ENCODE data around the gene CCT6A.

- TF ChIP-seq CTCF (conservative IDR thresholded peaks at IDR 0.05; ENCODE audit: low read depth, low read length) (no peak), RAD21 (IDR thresholded peaks at IDR 0.05; ENCODE audit: low read length) (no peak), ELK1 (IDR thresholded peaks at IDR 0.05; ENCODE audit: borderline replicate concordance, low read depth, low read length) (no peak), USF2 (IDR thresholded peaks at IDR 0.05; ENCODE audit: low read depth, low read length) (no peak), RCOR1 (IDR thresholded peaks at IDR 0.05; ENCODE audit: insufficient replicate concordance, low read length) (no peak), CHD1 (IDR thresholded peaks at IDR 0.05; ENCODE audit: low read depth, low read length) (no peak), MAFK (IDR thresholded peaks at IDR 0.05; ENCODE audit: low read depth, low read length) (no peak), FOS (IDR thresholded peaks at IDR 0.05; ENCODE audit: low read depth, low read length) (no peak), CEBPB (IDR thresholded peaks at IDR 0.05; ENCODE audit: low read depth, low read length) (no peak), POLR2A (IDR thresholded peaks at IDR 0.05; ENCODE audit: low read depth, low read length) (no peak), MXI1 (IDR thresholded peaks at IDR 0.05; ENCODE audit: borderline replicate concordance, low read depth, low read length) (no peak)
These were observed 10.8 kb upstream of the CCT6A start for GRCh38 chr7:56040730-56041129.
